ENCODE data around the gene POLE3.

DNA sequence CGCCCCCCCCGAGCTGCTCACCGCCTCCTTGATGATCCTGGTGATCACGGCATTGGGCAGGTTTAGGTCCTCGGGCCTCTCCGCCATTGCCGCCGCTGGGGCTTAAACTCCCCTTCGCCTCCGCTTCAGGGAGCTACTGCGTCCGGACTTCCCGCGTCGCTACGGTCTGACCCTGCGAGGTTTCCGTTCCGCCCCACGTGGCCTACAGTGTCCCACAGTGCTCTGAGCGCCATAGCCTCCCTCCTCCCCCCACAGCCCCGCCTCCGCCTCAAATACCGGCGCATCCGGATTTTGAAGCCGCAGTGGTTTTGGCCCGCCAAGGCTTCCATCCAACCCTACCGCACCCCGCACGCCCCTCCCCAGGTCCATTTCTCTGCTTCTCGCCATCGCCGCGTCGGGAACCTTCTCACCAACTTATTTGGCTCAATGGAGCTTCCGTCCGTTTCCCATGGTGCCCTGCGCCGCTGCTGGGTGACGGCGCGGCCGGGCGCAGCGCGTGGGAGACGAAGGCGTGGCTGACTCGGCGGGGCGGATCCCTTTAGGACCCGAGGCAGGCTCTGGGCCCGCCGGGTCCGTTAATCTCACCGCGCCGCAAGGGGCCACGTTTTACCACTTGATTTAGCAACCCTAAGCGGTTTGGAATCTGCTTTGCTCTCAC lies at the start of gene POLE3, which contains the start of gene C9orf43:
- TF ChIP-seq, protein P1, sequence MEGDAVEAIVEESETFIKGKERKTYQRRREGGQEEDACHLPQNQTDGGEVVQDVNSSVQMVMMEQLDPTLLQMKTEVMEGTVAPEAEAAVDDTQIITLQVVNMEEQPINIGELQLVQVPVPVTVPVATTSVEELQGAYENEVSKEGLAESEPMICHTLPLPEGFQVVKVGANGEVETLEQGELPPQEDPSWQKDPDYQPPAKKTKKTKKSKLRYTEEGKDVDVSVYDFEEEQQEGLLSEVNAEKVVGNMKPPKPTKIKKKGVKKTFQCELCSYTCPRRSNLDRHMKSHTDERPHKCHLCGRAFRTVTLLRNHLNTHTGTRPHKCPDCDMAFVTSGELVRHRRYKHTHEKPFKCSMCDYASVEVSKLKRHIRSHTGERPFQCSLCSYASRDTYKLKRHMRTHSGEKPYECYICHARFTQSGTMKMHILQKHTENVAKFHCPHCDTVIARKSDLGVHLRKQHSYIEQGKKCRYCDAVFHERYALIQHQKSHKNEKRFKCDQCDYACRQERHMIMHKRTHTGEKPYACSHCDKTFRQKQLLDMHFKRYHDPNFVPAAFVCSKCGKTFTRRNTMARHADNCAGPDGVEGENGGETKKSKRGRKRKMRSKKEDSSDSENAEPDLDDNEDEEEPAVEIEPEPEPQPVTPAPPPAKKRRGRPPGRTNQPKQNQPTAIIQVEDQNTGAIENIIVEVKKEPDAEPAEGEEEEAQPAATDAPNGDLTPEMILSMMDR (IDR thresholded peaks at IDR 0.05; ENCODE audit: low read length): no peak
- TF ChIP-seq EZH2phosphoT487 (IDR thresholded peaks at IDR 0.05; ENCODE audit: low read length): no peak

Data from MM.1S (cell line).